BJ (cell line): ENCODE measurements around the gene BICRAL. TPM values are rescaled to one million over a fixed set of nuclear protein-coding genes. Genes with fewer than 3 reads are reported as not detected.
"Not testable (repeated sequence)": the region's sequence is repeated elsewhere in the genome, so short reads cannot be mapped to it uniquely, and the experiment has no call there.

Experiments used
- CTCF ChIA-PET: fragments of 350-600 bp; formaldehyde crosslinking; extraction: SDS; loops from one replicate; lab custom pipeline; 2021; ENCODE audit warnings: antibody characterized with exemption, inconsistent platforms; lab: Yijun Ruan, JAX
- POLR2A ChIA-PET: fragments of 300-600 bp; sonication (Branson Sonifier 250); formaldehyde crosslinking; extraction: SDS; loops from one replicate; lab custom pipeline; 2021; ENCODE audit warnings: antibody characterized with exemption; lab: Charles Lee
- DNase-seq: peaks from one replicate; pipeline ENCODE4 v3.0.0-alpha.2; 2011; ENCODE audit warnings: low read depth
- H3K27me3 ChIP-seq: 2 replicates; pipeline ENCODE4 v1.6.0; 2011; ENCODE audit warnings: low read length; ENCODE audit not compliant: control insufficient read depth, insufficient read depth
- H3K36me3 ChIP-seq: 2 replicates; pipeline ENCODE4 v1.5.1; 2011; ENCODE audit warnings: low read length; ENCODE audit not compliant: control insufficient read depth, insufficient read depth
- H3K4me3 ChIP-seq: 2 replicates; pipeline ENCODE4 v1.5.1; 2011; ENCODE audit warnings: low read depth, mild to moderate bottlenecking, control low read depth, low read length
- polyA plus RNA-seq: library from polyadenylated mRNA; depleted of rRNA; stranded (reverse); fragments of >200 nt; gene quantifications from 2 replicates; pipeline ENCODE4 v1.2.3, GENCODE V29; 2011
- TF ChIP-seq, protein P1 (sequence below): IDR thresholded peaks from 2 replicates; pipeline ENCODE4 v1.5.1; 2011; ENCODE audit warnings: low read depth, mild to moderate bottlenecking, control low read depth, inconsistent platforms, low read length, moderate library complexity; ENCODE audit not compliant: insufficient read depth

BICRAL gene
- polyA plus RNA-seq, 1 experiment: 7.4 TPM

- H3K27me3 ChIP-seq: no peaks in the 10 kb centered on the region
- POLR2A ChIA-PET: no interaction called here
- TF ChIP-seq, protein P1, sequence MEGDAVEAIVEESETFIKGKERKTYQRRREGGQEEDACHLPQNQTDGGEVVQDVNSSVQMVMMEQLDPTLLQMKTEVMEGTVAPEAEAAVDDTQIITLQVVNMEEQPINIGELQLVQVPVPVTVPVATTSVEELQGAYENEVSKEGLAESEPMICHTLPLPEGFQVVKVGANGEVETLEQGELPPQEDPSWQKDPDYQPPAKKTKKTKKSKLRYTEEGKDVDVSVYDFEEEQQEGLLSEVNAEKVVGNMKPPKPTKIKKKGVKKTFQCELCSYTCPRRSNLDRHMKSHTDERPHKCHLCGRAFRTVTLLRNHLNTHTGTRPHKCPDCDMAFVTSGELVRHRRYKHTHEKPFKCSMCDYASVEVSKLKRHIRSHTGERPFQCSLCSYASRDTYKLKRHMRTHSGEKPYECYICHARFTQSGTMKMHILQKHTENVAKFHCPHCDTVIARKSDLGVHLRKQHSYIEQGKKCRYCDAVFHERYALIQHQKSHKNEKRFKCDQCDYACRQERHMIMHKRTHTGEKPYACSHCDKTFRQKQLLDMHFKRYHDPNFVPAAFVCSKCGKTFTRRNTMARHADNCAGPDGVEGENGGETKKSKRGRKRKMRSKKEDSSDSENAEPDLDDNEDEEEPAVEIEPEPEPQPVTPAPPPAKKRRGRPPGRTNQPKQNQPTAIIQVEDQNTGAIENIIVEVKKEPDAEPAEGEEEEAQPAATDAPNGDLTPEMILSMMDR: no peak
- H3K4me3 ChIP-seq: no peak overlapping the region
- CTCF ChIA-PET: interaction anchor here (0.7 to 3.9 kb wide), 14 partner anchors 26 to 330 kb away, joined by 3 to 32 read pairs (median 3); no protein-coding TSS in a partner anchor
- DNase-seq: no peak
- H3K36me3 ChIP-seq: no peaks in the 10 kb centered on the region
Observed at GRCh38 chr6:42877695-42878094, 95.8 kb downstream of the BICRAL start.

DNA sequence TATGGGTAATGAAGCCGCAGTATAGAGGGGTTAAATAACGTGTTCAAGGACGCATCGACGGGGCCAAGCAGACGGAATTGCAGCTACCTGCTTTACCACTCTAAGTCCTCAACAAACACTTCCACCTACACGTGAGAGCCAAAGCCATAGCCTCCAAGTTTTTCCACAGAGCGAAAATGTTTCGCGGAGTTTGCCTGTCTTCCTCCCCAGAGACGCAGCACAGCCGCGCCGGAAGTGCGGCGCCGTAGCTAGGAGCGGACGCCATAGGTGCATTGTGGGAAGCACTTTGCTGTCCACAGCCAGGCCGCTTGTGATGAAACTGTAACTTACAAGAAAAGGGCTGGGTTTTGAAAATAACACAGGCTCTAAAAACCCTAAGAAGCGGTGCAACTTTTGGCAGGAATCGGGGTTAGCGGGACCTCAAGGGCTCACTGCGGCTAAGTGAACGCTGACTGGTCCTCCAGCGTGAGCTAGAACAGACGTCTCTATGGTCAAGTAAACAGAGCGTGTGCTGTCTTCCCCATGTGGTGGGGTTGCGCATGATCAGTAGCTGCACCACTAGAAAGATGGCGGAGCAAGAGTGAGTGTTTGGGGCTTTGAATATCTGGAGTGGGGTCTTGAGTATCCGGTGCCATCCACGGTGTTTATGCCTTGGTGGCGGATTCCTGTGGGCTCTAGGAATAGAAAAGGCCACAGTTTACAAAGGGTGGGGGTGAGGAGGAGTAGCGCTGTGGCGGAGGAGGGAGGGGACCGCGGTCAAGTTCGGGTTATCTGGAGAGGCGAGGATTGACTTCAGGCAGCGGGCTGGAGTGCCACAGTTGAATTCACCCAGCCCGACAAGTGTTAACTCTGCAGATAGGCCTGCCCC lies 97.8 kb downstream of the BICRAL start, which contains the start of gene RPL7L1:
Gene RPL7L1 (plus strand): TSS at position 245 of the 868 bp plus-strand sequence. CDS start 295 bp downstream, at position 540.
- Histone ChIP-seq H3K27me3 (no peaks in the 10 kb centered on the region), H3K36me3 (peaks cover 8% of the 10 kb centered on the region), H3K4me3 (peak within 1 kb of the TSS; percentile 82)
- POLR2A ChIA-PET: interaction anchor here (0.6 kb wide), 1 partner anchor 155 kb away, joined by 3 read pairs; no protein-coding TSS in a partner anchor
- TF ChIP-seq, protein P1: no peak
- CTCF ChIA-PET: interaction anchor here (0.6 to 3.9 kb wide), 7 partner anchors 141 to 441 kb away, joined by 3 to 32 read pairs (median 3); no protein-coding TSS in a partner anchor
- peak; percentile 47 for DNase-seq

GRCh38 chr6:42880240-42880817 lies 98.5 kb downstream of the BICRAL start:
- POLR2A ChIA-PET, DNase-seq, H3K27me3 ChIP-seq: not testable (repeated sequence)
- CTCF ChIA-PET: interaction anchor here (1.5 to 3.9 kb wide), 3 partner anchors 9 to 219 kb away, joined by 3 to 32 read pairs (median 8); no protein-coding TSS in a partner anchor
- Histone ChIP-seq H3K4me3 (peak overlapping the region; percentile 82), H3K36me3 (peaks cover 12% of the 10 kb centered on the region)

- Histone ChIP-seq H3K4me3 (peak overlapping the region; percentile 82), H3K36me3 (peaks cover 12% of the 10 kb centered on the region)
- H3K27me3 ChIP-seq, POLR2A ChIA-PET, DNase-seq: not testable (repeated sequence)
- CTCF ChIA-PET: interaction anchor here (1.5 to 2.0 kb wide), 2 partner anchors 9 to 19 kb away, joined by 3 to 8 read pairs; no protein-coding TSS in a partner anchor
Observed at GRCh38 chr6:42880871-42881270, 99.0 kb downstream of the BICRAL start.

- H3K4me3 ChIP-seq: no peak overlapping the region
- H3K36me3 ChIP-seq: peaks cover 15% of the 10 kb centered on the region
- H3K27me3 ChIP-seq: no peaks in the 10 kb centered on the region
- no peak for DNase-seq
- ChIA-PET CTCF (interaction anchor here (0.6 to 1.4 kb wide), 4 partner anchors 14 to 224 kb away, joined by 3 to 4 read pairs (median 4); no protein-coding TSS in a partner anchor), POLR2A (no interaction called here)
- TF ChIP-seq, protein P1: no peak
Observed at GRCh38 chr6:42885702-42886101, 103.8 kb downstream of the BICRAL start.

DNA sequence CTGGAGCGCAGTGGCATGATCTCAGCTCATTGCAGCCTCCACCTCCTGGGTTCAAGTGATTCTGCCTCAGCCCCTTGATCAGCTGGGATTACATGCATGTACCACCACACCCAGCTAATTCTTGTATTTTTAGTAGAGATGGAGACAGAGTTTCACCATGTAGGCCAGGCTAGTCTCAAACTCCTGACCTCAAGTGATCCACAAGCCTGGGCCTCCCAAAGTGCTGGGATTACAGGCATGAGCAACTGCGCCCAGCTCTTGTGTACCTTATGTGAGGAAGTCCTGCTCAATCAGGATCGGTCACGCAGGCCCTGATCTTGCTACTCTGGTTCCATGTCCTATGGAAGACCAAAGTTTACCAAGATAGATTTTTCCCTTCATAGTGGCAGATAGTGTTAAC lies 106.3 kb downstream of the BICRAL start:
- H3K27me3 ChIP-seq, H3K4me3 ChIP-seq, CTCF ChIA-PET, DNase-seq: not testable (repeated sequence)
- peaks cover 15% of the 10 kb centered on the region for H3K36me3 ChIP-seq
- POLR2A ChIA-PET: interaction anchor here (0.6 kb wide), 1 partner anchor 80 kb away, joined by 3 read pairs; no protein-coding TSS in a partner anchor
